ENCODE results near the gene UBE4B.

GRCh38 chr1:10074059-10074851 is 41.5 kb downstream of the UBE4B start:
- no peak for TF ChIP-seq CBFB (CRISPR knock-in tag; IDR thresholded peaks at IDR 0.05; ENCODE audit: low read depth)
- TF ChIP-seq SP1 (CRISPR knock-in tag; conservative IDR thresholded peaks at IDR 0.05): no peak
- TF ChIP-seq, protein P1, sequence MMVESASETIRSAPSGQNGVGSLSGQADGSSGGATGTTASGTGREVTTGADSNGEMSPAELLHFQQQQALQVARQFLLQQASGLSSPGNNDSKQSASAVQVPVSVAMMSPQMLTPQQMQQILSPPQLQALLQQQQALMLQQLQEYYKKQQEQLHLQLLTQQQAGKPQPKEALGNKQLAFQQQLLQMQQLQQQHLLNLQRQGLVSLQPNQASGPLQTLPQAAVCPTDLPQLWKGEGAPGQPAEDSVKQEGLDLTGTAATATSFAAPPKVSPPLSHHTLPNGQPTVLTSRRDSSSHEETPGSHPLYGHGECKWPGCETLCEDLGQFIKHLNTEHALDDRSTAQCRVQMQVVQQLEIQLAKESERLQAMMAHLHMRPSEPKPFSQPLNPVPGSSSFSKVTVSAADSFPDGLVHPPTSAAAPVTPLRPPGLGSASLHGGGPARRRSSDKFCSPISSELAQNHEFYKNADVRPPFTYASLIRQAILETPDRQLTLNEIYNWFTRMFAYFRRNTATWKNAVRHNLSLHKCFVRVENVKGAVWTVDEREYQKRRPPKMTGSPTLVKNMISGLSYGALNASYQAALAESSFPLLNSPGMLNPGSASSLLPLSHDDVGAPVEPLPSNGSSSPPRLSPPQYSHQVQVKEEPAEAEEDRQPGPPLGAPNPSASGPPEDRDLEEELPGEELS (CRISPR knock-in tag; IDR thresholded peaks at IDR 0.05): no peak
- TF ChIP-seq, protein P2, sequence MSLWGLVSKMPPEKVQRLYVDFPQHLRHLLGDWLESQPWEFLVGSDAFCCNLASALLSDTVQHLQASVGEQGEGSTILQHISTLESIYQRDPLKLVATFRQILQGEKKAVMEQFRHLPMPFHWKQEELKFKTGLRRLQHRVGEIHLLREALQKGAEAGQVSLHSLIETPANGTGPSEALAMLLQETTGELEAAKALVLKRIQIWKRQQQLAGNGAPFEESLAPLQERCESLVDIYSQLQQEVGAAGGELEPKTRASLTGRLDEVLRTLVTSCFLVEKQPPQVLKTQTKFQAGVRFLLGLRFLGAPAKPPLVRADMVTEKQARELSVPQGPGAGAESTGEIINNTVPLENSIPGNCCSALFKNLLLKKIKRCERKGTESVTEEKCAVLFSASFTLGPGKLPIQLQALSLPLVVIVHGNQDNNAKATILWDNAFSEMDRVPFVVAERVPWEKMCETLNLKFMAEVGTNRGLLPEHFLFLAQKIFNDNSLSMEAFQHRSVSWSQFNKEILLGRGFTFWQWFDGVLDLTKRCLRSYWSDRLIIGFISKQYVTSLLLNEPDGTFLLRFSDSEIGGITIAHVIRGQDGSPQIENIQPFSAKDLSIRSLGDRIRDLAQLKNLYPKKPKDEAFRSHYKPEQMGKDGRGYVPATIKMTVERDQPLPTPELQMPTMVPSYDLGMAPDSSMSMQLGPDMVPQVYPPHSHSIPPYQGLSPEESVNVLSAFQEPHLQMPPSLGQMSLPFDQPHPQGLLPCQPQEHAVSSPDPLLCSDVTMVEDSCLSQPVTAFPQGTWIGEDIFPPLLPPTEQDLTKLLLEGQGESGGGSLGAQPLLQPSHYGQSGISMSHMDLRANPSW (CRISPR knock-in tag; conservative IDR thresholded peaks at IDR 0.05; ENCODE audit: low read depth): no peak
- TF ChIP-seq CTCF (IDR thresholded peaks at IDR 0.05): no peak
- no peak for TF ChIP-seq GRHL2 (CRISPR knock-in tag; IDR thresholded peaks at IDR 0.05; ENCODE audit: insufficient replicate concordance, severe bottlenecking)
- TF ChIP-seq TCF7 (CRISPR knock-in tag; IDR thresholded peaks at IDR 0.05; ENCODE audit: low read depth): no peak
- no peak for TF ChIP-seq NR1H2 (CRISPR knock-in tag; IDR thresholded peaks at IDR 0.05)
- no peak for TF ChIP-seq ZNF396 (CRISPR knock-in tag; IDR thresholded peaks at IDR 0.05; ENCODE audit: borderline replicate concordance)
- no peak for TF ChIP-seq FOXJ3 (CRISPR knock-in tag; IDR thresholded peaks at IDR 0.05; ENCODE audit: borderline replicate concordance)

All from WTC11 (cell line).